Neutrophil (primary cell): ENCODE results near the gene FOXL2NB.

Experiments
- H3K27ac ChIP-seq: fragments of 200-600 bp; sonication (generic); 2 replicates; pipeline ENCODE4 v1.5.1; 2016; ENCODE audit warnings: mild to moderate bottlenecking, moderate library complexity
- H3K27me3 ChIP-seq: fragments of 200-600 bp; sonication (generic); 2 replicates; pipeline ENCODE4 v1.6.0; 2016; ENCODE audit warnings: mild to moderate bottlenecking
- H3K36me3 ChIP-seq: fragments of 200-600 bp; sonication (generic); 2 replicates; pipeline ENCODE4 v1.5.1; 2017
- H3K4me1 ChIP-seq, 2 experiments: fragments of 200-600 bp in 1 of 2; sonication (generic) in 1 of 2; 1 replicate in 1 of 2; 2 replicates in 1 of 2; pipeline versions ENCODE4 v1.5.1 to v1.6.1; 2013 to 2016; ENCODE audit warnings: low read depth in 1 of 2, low read length in 1 of 2, mild to moderate bottlenecking in 1 of 2, moderate library complexity in 1 of 2; ENCODE audit not compliant: control insufficient read depth in 1 of 2, insufficient read depth in 1 of 2
- H3K4me3 ChIP-seq, 2 experiments: fragments of 200-600 bp in 1 of 2; sonication (generic) in 1 of 2; 1 replicate in 1 of 2; 2 replicates in 1 of 2; pipeline ENCODE4 v1.5.1; 2013 to 2016; ENCODE audit warnings: low read depth in 1 of 2, low read length in 1 of 2, mild to moderate bottlenecking in 1 of 2, moderate library complexity in 1 of 2
- H3K9me3 ChIP-seq: fragments of 200-600 bp; sonication (generic); 2 replicates; pipeline ENCODE4 v1.5.1; 2016
- TF ChIP-seq, protein P1 (sequence below): fragments of 200-600 bp; sonication (generic); IDR thresholded peaks from 2 replicates; pipeline ENCODE4 v1.5.1; 2016; ENCODE audit warnings: antibody characterized with exemption

The FOXL2NB gene

GRCh38 chr3:138946663-138947494 lies at the start of gene FOXL2NB, which contains the start of gene FOXL2:
FOXL2NB (plus strand) TSS chr3:138947217; CDS start chr3:138947365, 148 bp downstream.
FOXL2 (minus strand) TSS chr3:138947137; CDS start chr3:138946722, 415 bp downstream.
- TF ChIP-seq, protein P1, sequence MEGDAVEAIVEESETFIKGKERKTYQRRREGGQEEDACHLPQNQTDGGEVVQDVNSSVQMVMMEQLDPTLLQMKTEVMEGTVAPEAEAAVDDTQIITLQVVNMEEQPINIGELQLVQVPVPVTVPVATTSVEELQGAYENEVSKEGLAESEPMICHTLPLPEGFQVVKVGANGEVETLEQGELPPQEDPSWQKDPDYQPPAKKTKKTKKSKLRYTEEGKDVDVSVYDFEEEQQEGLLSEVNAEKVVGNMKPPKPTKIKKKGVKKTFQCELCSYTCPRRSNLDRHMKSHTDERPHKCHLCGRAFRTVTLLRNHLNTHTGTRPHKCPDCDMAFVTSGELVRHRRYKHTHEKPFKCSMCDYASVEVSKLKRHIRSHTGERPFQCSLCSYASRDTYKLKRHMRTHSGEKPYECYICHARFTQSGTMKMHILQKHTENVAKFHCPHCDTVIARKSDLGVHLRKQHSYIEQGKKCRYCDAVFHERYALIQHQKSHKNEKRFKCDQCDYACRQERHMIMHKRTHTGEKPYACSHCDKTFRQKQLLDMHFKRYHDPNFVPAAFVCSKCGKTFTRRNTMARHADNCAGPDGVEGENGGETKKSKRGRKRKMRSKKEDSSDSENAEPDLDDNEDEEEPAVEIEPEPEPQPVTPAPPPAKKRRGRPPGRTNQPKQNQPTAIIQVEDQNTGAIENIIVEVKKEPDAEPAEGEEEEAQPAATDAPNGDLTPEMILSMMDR: no peak
- Histone ChIP-seq H3K27ac (no peak within 1 kb of the TSS), H3K4me3 (peak within 1 kb of the TSS; percentile 15 to 30), H3K9me3 (no peaks in the 10 kb centered on the region), H3K27me3 (peaks cover 100% of the 10 kb centered on the region), H3K36me3 (no peaks in the 10 kb centered on the region), H3K4me1 (peaks cover 36 to 52% of the 10 kb centered on the region in 2 experiments)

DNA sequence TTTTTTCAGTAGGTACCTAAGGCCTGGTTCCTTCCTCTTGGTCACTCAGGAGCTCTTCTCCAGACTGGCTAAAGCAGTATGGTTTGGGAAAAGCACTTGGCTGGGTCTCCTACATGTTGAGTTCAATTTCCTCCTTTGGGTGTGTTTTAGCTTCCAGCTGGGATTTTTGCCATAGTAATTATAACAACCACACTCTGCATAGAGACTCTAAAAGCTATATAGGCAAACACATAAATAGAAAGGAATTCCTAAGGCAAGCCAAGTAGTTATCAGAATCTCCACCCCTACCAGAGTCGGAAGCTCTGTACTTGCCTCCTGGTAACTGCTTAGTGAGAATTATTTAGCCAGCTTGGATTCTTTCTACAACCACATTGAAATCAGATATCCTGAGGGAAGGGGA lies 48.7 kb upstream of the FOXL2NB start:
- no peaks in the 10 kb centered on the region for H3K9me3 ChIP-seq
- no peaks in the 10 kb centered on the region for H3K36me3 ChIP-seq
- H3K4me1 ChIP-seq: peaks cover 81 to 93% of the 10 kb centered on the region in 2 experiments
- peak overlapping the region; percentile 20 for H3K27ac ChIP-seq
- no peak overlapping the region for H3K4me3 ChIP-seq
- TF ChIP-seq, protein P1: no peak
- H3K27me3 ChIP-seq: no peaks in the 10 kb centered on the region

- Histone ChIP-seq H3K4me3 (no peak overlapping the region), H3K27ac (no peak overlapping the region), H3K36me3 (no peaks in the 10 kb centered on the region), H3K27me3 (no peaks in the 10 kb centered on the region), H3K9me3 (no peaks in the 10 kb centered on the region), H3K4me1 (peaks cover 81 to 93% of the 10 kb centered on the region in 2 experiments)
- TF ChIP-seq, protein P1: no peak
Measured at GRCh38 chr3:138898708-138899107, 48.3 kb upstream of the FOXL2NB start.

- Histone ChIP-seq H3K27me3 (no peaks in the 10 kb centered on the region), H3K4me1 (peaks cover 75 to 86% of the 10 kb centered on the region in 2 experiments), H3K27ac (peak overlapping the region; percentile 71), H3K4me3 (no peak overlapping the region), H3K36me3 (no peaks in the 10 kb centered on the region), H3K9me3 (no peaks in the 10 kb centered on the region)
- TF ChIP-seq, protein P1: no peak
Measured at GRCh38 chr3:138899351-138899991, 47.5 kb upstream of the FOXL2NB start.

GRCh38 chr3:138901567-138901966 lies 45.5 kb upstream of the FOXL2NB start:
- no peaks in the 10 kb centered on the region for H3K36me3 ChIP-seq
- TF ChIP-seq, protein P1: no peak
- no peak overlapping the region for H3K4me3 ChIP-seq
- H3K9me3 ChIP-seq: no peaks in the 10 kb centered on the region
- H3K27me3 ChIP-seq: no peaks in the 10 kb centered on the region
- peaks cover 59 to 68% of the 10 kb centered on the region in 2 experiments for H3K4me1 ChIP-seq
- peak overlapping the region; percentile 71 for H3K27ac ChIP-seq
